ENCODE results near the gene LIPA. TPM values are rescaled to one million over a fixed set of nuclear protein-coding genes. Genes with fewer than 3 reads are reported as not detected.

Gene LIPA
- polyA plus RNA-seq, 1 donor (not counting 4 experiments of a cell fraction or from before 2014, with no cell fraction given): 156 TPM

DNA sequence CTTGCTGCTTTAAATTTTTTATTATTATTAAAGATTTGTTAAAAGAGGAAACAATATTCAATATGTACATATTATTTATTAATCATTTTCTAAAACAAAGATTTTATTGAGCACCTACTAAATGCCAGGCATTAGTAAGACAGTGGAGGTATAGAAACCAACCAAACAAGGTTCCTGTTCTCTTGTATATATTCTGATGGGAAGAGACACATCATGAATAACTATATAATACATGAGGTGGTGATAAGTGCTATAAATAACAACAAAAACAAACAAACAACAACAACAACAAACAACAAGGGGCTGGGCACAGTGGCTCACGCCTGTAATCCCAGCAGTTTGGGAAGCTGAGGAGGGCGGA, 630 bp upstream of the LIPA start:
- H2AFZ ChIP-seq (ENCODE audit: control insufficient read depth, low read length): no peak overlapping the region
- H3K4me3 ChIP-seq (ENCODE audit: control insufficient read depth in 2 of 3, extremely low read depth in 1 of 3, insufficient read depth in 2 of 3, low read depth in 1 of 3, low read length in 3 of 3): peak overlapping the region in 1 of 3 experiments; percentile 79
- peaks cover 18% of the 10 kb centered on the region for H3K79me2 ChIP-seq (ENCODE audit: control insufficient read depth, insufficient read depth, low read length)
- H3K4me1 ChIP-seq (ENCODE audit: control insufficient read depth, extremely low read depth, insufficient read depth, low read length): peaks cover 8% of the 10 kb centered on the region
- no peaks in the 10 kb centered on the region for H3K9me1 ChIP-seq (ENCODE audit: control insufficient read depth, extremely low read depth, insufficient read depth, low read length)
- no peak for TF ChIP-seq EZH2 (IDR thresholded peaks at IDR 0.05; ENCODE audit: low read length)
- TF ChIP-seq, protein P1, sequence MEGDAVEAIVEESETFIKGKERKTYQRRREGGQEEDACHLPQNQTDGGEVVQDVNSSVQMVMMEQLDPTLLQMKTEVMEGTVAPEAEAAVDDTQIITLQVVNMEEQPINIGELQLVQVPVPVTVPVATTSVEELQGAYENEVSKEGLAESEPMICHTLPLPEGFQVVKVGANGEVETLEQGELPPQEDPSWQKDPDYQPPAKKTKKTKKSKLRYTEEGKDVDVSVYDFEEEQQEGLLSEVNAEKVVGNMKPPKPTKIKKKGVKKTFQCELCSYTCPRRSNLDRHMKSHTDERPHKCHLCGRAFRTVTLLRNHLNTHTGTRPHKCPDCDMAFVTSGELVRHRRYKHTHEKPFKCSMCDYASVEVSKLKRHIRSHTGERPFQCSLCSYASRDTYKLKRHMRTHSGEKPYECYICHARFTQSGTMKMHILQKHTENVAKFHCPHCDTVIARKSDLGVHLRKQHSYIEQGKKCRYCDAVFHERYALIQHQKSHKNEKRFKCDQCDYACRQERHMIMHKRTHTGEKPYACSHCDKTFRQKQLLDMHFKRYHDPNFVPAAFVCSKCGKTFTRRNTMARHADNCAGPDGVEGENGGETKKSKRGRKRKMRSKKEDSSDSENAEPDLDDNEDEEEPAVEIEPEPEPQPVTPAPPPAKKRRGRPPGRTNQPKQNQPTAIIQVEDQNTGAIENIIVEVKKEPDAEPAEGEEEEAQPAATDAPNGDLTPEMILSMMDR (optimal IDR thresholded peaks at IDR 0.05 in 1 of 3, IDR thresholded peaks at IDR 0.05 in 1 of 3, conservative IDR thresholded peaks at IDR 0.05 in 1 of 3; ENCODE audit: extremely low read depth in 1 of 3, insufficient read depth in 2 of 3, low read length in 3 of 3): no peak
- DNase-seq (ENCODE audit: low read depth, low spot score) (no peak), FAIRE-seq (no peak)
- no peak overlapping the region for H3K9ac ChIP-seq (ENCODE audit: control insufficient read depth, extremely low read depth, insufficient read depth, low read length)
- H3K27me3 ChIP-seq (ENCODE audit: control insufficient read depth, extremely low read depth, insufficient read depth, low read length): no peaks in the 10 kb centered on the region
- no peaks in the 10 kb centered on the region for H4K20me1 ChIP-seq (ENCODE audit: control insufficient read depth, extremely low read depth, insufficient read depth, low read length)
- no peak overlapping the region for H3K27ac ChIP-seq (ENCODE audit: control insufficient read depth, insufficient read depth, low read length)
- no peaks in the 10 kb centered on the region for H3K9me3 ChIP-seq (ENCODE audit: control insufficient read depth, low read depth, low read length)
- H3K36me3 ChIP-seq (ENCODE audit: control insufficient read depth in 2 of 2, extremely low read depth in 1 of 2, insufficient read depth in 2 of 2, low read length in 2 of 2): peaks cover 0 to 2% of the 10 kb centered on the region in 2 experiments
- H3K4me2 ChIP-seq (ENCODE audit: control insufficient read depth, extremely low read depth, insufficient read depth, low read depth, low read length): peak overlapping the region; percentile 12
- dilution Hi-C loops (cut with MboI; ENCODE audit: extremely low pct_ligation_motif_present, low sequenced_read_pairs): no loop called here

DNA sequence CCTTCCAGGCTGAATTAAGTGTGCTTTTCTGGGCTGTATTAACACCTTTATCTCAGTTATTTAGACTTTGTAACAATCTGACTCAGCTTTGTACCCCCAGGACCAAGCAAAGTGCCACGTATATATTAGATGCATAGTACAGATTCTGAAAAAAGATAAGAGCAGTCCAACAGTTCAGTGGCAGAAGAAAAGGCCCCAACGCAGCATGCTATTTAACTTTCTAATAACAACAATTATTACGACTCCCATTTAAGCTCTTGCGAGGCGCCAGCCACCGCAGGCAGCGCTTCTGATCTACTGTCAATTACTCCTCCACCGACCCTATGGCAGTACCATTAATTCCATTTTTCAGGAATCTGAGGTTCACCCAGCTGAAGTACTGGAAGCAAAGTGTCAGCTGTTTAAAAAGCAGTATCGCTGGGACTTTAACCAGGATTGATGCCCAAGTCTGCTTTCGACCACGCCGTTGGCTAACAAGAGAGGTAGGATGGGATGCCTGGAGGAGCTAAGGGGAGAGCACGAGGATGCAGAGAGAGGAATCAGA, 638 bp downstream of the LIPA start:
- Histone ChIP-seq H3K4me3 (ENCODE audit: control insufficient read depth in 2 of 3, extremely low read depth in 1 of 3, insufficient read depth in 2 of 3, low read depth in 1 of 3, low read length in 3 of 3) (peak overlapping the region; percentile 72 to 96 (median 79)), H3K27me3 (ENCODE audit: control insufficient read depth, extremely low read depth, insufficient read depth, low read length) (no peaks in the 10 kb centered on the region), H4K20me1 (ENCODE audit: control insufficient read depth, extremely low read depth, insufficient read depth, low read length) (no peaks in the 10 kb centered on the region), H3K4me1 (ENCODE audit: control insufficient read depth, extremely low read depth, insufficient read depth, low read length) (peaks cover 8% of the 10 kb centered on the region), H3K36me3 (ENCODE audit: control insufficient read depth in 2 of 2, extremely low read depth in 1 of 2, insufficient read depth in 2 of 2, low read length in 2 of 2) (peaks cover 1 to 6% of the 10 kb centered on the region in 2 experiments), H3K27ac (ENCODE audit: control insufficient read depth, insufficient read depth, low read length) (peak overlapping the region; percentile 56), H3K9me3 (ENCODE audit: control insufficient read depth, low read depth, low read length) (no peaks in the 10 kb centered on the region), H3K9ac (ENCODE audit: control insufficient read depth, extremely low read depth, insufficient read depth, low read length) (peak overlapping the region; percentile 68), H3K79me2 (ENCODE audit: control insufficient read depth, insufficient read depth, low read length) (peaks cover 18% of the 10 kb centered on the region), H3K4me2 (ENCODE audit: control insufficient read depth, extremely low read depth, insufficient read depth, low read depth, low read length) (peak overlapping the region; percentile 87), H2AFZ (ENCODE audit: control insufficient read depth, low read length) (peak overlapping the region; percentile 63), H3K9me1 (ENCODE audit: control insufficient read depth, extremely low read depth, insufficient read depth, low read length) (no peaks in the 10 kb centered on the region)
- no peak for DNase-seq (ENCODE audit: low read depth, low spot score)
- FAIRE-seq: no peak
- TF ChIP-seq EZH2 (IDR thresholded peaks at IDR 0.05; ENCODE audit: low read length): no peak
- TF ChIP-seq, protein P1 (optimal IDR thresholded peaks at IDR 0.05 in 1 of 3, IDR thresholded peaks at IDR 0.05 in 1 of 3, conservative IDR thresholded peaks at IDR 0.05 in 1 of 3; ENCODE audit: extremely low read depth in 1 of 3, insufficient read depth in 2 of 3, low read length in 3 of 3): no peak
- dilution Hi-C loops (cut with MboI; ENCODE audit: extremely low pct_ligation_motif_present, low sequenced_read_pairs): no loop called here
